B cell (primary cell): ENCODE measurements around the gene NTHL1. TPM values are rescaled to one million over a fixed set of nuclear protein-coding genes. Genes with fewer than 3 reads are reported as not detected.

Experiments used
- ATAC-seq: fragments of 200-7000 bp; cut with Tn5 transposase; one replicate; pipeline ENCODE4 v1.10.0; 2021; ENCODE audit warnings: low read depth, mild to moderate bottlenecking, moderate number of reproducible peaks, moderate library complexity
- CTCF ChIA-PET: fragments of 350-600 bp; sonication (Branson Sonifier 250); formaldehyde crosslinking; loops from one replicate; lab custom pipeline; 2021; ENCODE audit warnings: antibody characterized with exemption, inconsistent platforms; lab: Charles Lee
- POLR2A ChIA-PET: fragments of 350-600 bp; sonication (Branson Sonifier 250); formaldehyde crosslinking; loops from one replicate; lab custom pipeline; 2021; ENCODE audit warnings: antibody characterized with exemption; lab: Charles Lee
- DNase-seq: peaks from one replicate; pipeline ENCODE4 v3.0.0; 2013
- H2AFZ ChIP-seq: 2 replicates; pipeline ENCODE4 v1.6.1; 2012; ENCODE audit warnings: mild to moderate bottlenecking, low read depth, low read length; ENCODE audit not compliant: insufficient read depth, poor library complexity, severe bottlenecking
- H3K27ac ChIP-seq, 2 donors: 1 replicate in 1 of 2; 2 replicates in 1 of 2; pipeline ENCODE4 v1.5.1; 2012 to 2013; ENCODE audit warnings: low read length in 2 of 2, mild to moderate bottlenecking in 2 of 2, moderate library complexity in 1 of 2
- H3K27me3 ChIP-seq, 4 experiments: fragments of 200-600 bp in 1 of 4; sonication (generic) in 1 of 4; replicated peaks in 1 of 4; 1 replicate in 2 of 4; 2 replicates in 2 of 4; pipeline versions ENCODE4 v1.6.1 to v1.7.0; 2013 to 2016; ENCODE audit warnings: low read length in 3 of 4, mild to moderate bottlenecking in 2 of 4, mixed read lengths in 1 of 4, moderate library complexity in 1 of 4; ENCODE audit not compliant: insufficient read depth in 4 of 4, control insufficient read depth in 3 of 4; ENCODE audit errors: control extremely low read depth in 1 of 4
- H3K36me3 ChIP-seq, 2 experiments: replicated peaks in 1 of 2; 1 replicate in 1 of 2; 2 replicates in 1 of 2; pipeline versions ENCODE4 v1.6.1 to v1.7.1; 2013; ENCODE audit warnings: low read length in 1 of 2; ENCODE audit not compliant: insufficient read depth in 2 of 2, control insufficient read depth in 1 of 2; ENCODE audit errors: control extremely low read depth in 1 of 2, extremely low read depth in 1 of 2
- H3K4me1 ChIP-seq, 2 donors: fragments of 200-600 bp in 1 of 2; sonication (generic) in 1 of 2; 1 replicate in 1 of 2; 2 replicates in 1 of 2; pipeline versions ENCODE4 v1.5.1 to v1.6.1; 2013 to 2017; ENCODE audit warnings: low read length in 2 of 2; ENCODE audit not compliant: control insufficient read depth in 2 of 2, insufficient read depth in 2 of 2
- H3K4me2 ChIP-seq: replicated peaks from 2 replicates; pipeline ENCODE3; 2012; ENCODE audit warnings: mild to moderate bottlenecking, low read depth, low read length; ENCODE audit not compliant: poor library complexity, severe bottlenecking
- H3K4me3 ChIP-seq, 5 experiments: fragments of 200-600 bp in 1 of 5; sonication (generic) in 1 of 5; 1 replicate in 3 of 5; 2 replicates in 2 of 5; pipeline versions ENCODE4 v1.5.1 to v1.7.0; 2011 to 2016; ENCODE audit warnings: low read length in 4 of 5, mild to moderate bottlenecking in 4 of 5, low read depth in 2 of 5, control low read depth in 1 of 5, moderate library complexity in 1 of 5; ENCODE audit not compliant: insufficient read depth in 1 of 5; ENCODE audit errors: control extremely low read depth in 1 of 5, extremely low read depth in 1 of 5
- H3K79me2 ChIP-seq: fragments of 200-600 bp; sonication (generic); one replicate; pipeline ENCODE4 v1.6.0; 2016; ENCODE audit warnings: low read length; ENCODE audit not compliant: control insufficient read depth, insufficient read depth
- H3K9ac ChIP-seq: fragments of 200-600 bp; sonication (generic); 2 replicates; pipeline ENCODE4 v1.6.1; 2017; ENCODE audit warnings: mild to moderate bottlenecking, low read length, moderate library complexity
- H3K9me3 ChIP-seq, 3 donors: one replicate each; pipeline versions ENCODE4 v1.6.1 to v1.7.1; 2013; ENCODE audit warnings: low read length in 2 of 3; ENCODE audit not compliant: control insufficient read depth in 2 of 3, insufficient read depth in 1 of 3; ENCODE audit errors: control extremely low read depth in 1 of 3
- H4K20me1 ChIP-seq: 2 replicates; pipeline ENCODE4 v1.6.0; 2012; ENCODE audit warnings: mild to moderate bottlenecking, low read length; ENCODE audit not compliant: insufficient read depth, control insufficient read depth, poor library complexity, severe bottlenecking
- H3K27ac Mint-ChIP-seq: one replicate; pipeline ENCODE4 v1.8.0; 2021; ENCODE audit warnings: mixed read lengths
- H3K27me3 Mint-ChIP-seq: one replicate; pipeline ENCODE4 v1.8.0; 2021; ENCODE audit warnings: mixed read lengths
- H3K4me1 Mint-ChIP-seq: one replicate; pipeline ENCODE4 v1.8.0; 2021; ENCODE audit warnings: mixed read lengths
- H3K4me3 Mint-ChIP-seq: one replicate; pipeline ENCODE4 v1.8.0; 2021; ENCODE audit warnings: mixed read lengths
- H3K9me3 Mint-ChIP-seq: one replicate; pipeline ENCODE4 v1.8.0; 2022; ENCODE audit warnings: mixed read lengths; ENCODE audit not compliant: insufficient read depth
- CTCF ChIP-seq: fragments of 200-600 bp; IDR thresholded peaks from one replicate; pipeline ENCODE4 v1.8.0; 2022; ENCODE audit warnings: antibody characterized with exemption, mild to moderate bottlenecking
- EZH2 ChIP-seq: IDR thresholded peaks from 2 replicates; pipeline ENCODE4 v1.6.1; 2012; ENCODE audit warnings: borderline replicate concordance, low read depth, mild to moderate bottlenecking, moderate library complexity, low read length; ENCODE audit not compliant: insufficient read depth, poor library complexity, severe bottlenecking
- WGBS: methylation state at CpG from one replicate; pipeline ENCODE4 v1.1.5; 2013; ENCODE audit warnings: missing lambda C conversion rate; ENCODE audit not compliant: insufficient coverage; 5-methylcytosine and 5-hydroxymethylcytosine counted together
- intact Hi-C: fragments of 100-400 bp; cut with micrococcal nuclease; formaldehyde crosslinking; loops from one replicate; pipeline ENCODE4 v1.10.0; 2022
- polyA plus RNA-seq: library from polyadenylated mRNA; depleted of rRNA; stranded (reverse); fragments of >200 nt; gene quantifications from 2 replicates; pipeline ENCODE4 v1.2.3, GENCODE V29; 2012
- total RNA-seq, 2 donors: library from RNA; stranded (reverse); fragments of 120-200 nt in 1 of 2; gene quantifications; 1 replicate in 1 of 2; 2 replicates in 1 of 2; pipeline versions ENCODE4 v1.2.3 to v1.2.4, GENCODE V29; 2013 to 2022

The NTHL1 gene
- total and polyA plus RNA-seq, 2 donors (not counting 1 experiment from before 2014, with no cell fraction given): 17.5 to 27.6 TPM

GRCh38 chr16:1990351-1991134, 57.1 kb downstream of the NTHL1 start:
- intact Hi-C loops: loop anchor here (1.0 to 10.0 kb wide), 4 partner anchors 7 to 787 kb away; partner anchors contain the start of genes ELOB, MSRB1 and RPS2
- CTCF ChIA-PET: interaction anchor here (0.6 to 5.5 kb wide), 5 partner anchors 14 to 452 kb away, joined by 3 to 32 read pairs (median 4); partner anchors contain the start of gene TRAF7

More at GRCh38 chr16:1990351-1991134, 57.1 kb downstream of the NTHL1 start:
- Histone ChIP-seq H4K20me1 (no peaks in the 10 kb centered on the region), H2AFZ (peak overlapping the region; percentile 56), H3K36me3 (peaks cover 0 to 7% of the 10 kb centered on the region in 2 experiments), H3K4me1 (peaks cover 24 to 35% of the 10 kb centered on the region in 2 donors), H3K79me2 (no peaks in the 10 kb centered on the region), H3K9ac (peak overlapping the region; percentile 90), H3K4me3 (peak overlapping the region in 4 of 5 experiments; percentile 65 to 93 (median 69)), H3K27ac (peak overlapping the region; percentile 86 to 92), H3K27me3 (no peaks in the 10 kb centered on the region), H3K4me2 (peak overlapping the region; percentile 100), H3K9me3 (peaks cover 0 to 13% (median 0%) of the 10 kb centered on the region in 3 donors)
- TF ChIP-seq CTCF (no peak), EZH2 (peak; percentile 75)
- Mint-ChIP-seq H3K9me3 (no peaks in the 10 kb centered on the region), H3K4me1 (peaks cover 34% of the 10 kb centered on the region), H3K27me3 (no peaks in the 10 kb centered on the region), H3K4me3 (peak overlapping the region; percentile 91), H3K27ac (peak overlapping the region; percentile 97)
- POLR2A ChIA-PET: interaction anchor here (0.7 to 3.0 kb wide), 13 partner anchors 8 to 261 kb away, joined by 3 to 36 read pairs (median 5); partner anchors contain the start of genes ECI1, MSRB1, RNF151 and RPS2
- peak; percentile 78 for DNase-seq
- peak; percentile 17 for ATAC-seq
- WGBS: 2% methylated on average over 25 of the region's 50 CpGs
